Sigmoid colon (tissue), 4 donors: ENCODE measurements around the gene TMEM135.

Experiments
- EP300 ChIP-seq, 4 donors: sonication (generic); formaldehyde crosslinking; IDR thresholded peaks; one replicate each; pipeline ENCODE4 v1.6.1; 2017; ENCODE audit warnings: antibody characterized with exemption in 4 of 4
- POLR2A ChIP-seq, 2 donors: fragments of 450-650 bp; IDR thresholded peaks; one replicate each; pipeline ENCODE4 v1.6.1; 2016; ENCODE audit warnings: antibody characterized with exemption in 2 of 2, mild to moderate bottlenecking in 2 of 2, moderate library complexity in 2 of 2
- POLR2AphosphoS5 ChIP-seq, 4 donors: sonication (generic); formaldehyde crosslinking; IDR thresholded peaks; one replicate each; pipeline ENCODE4 v1.6.1; 2017; ENCODE audit warnings: antibody characterized with exemption in 4 of 4
- TF ChIP-seq, protein P1 (sequence below), 4 experiments: fragments of 450-650 bp in 3 of 4; fragments of 200-600 bp in 1 of 4; IDR thresholded peaks; one replicate each; pipeline ENCODE4 v1.5.1; 2016 to 2019; ENCODE audit warnings: antibody characterized with exemption in 4 of 4, mild to moderate bottlenecking in 3 of 4, moderate library complexity in 2 of 4

DNA sequence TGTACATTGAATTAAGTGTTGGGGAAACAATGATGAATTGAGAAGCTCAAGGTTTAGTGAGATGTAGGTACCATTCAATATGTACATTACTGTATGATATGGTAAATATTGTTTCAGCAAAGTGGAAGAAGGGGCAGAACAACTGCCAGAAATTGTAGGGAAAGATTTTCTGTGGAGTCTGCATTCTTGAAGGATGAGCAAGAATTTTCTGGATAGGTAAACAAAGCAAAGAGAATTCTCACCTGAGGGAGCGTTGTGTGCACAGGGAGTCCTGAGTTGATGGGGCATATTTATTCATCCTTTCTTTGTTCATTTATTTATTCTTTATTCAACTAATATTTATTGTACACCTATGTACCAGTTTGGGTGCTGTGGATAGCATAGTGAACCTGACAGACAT is 83.2 kb downstream of the TMEM135 start:
- TF ChIP-seq, protein P1, sequence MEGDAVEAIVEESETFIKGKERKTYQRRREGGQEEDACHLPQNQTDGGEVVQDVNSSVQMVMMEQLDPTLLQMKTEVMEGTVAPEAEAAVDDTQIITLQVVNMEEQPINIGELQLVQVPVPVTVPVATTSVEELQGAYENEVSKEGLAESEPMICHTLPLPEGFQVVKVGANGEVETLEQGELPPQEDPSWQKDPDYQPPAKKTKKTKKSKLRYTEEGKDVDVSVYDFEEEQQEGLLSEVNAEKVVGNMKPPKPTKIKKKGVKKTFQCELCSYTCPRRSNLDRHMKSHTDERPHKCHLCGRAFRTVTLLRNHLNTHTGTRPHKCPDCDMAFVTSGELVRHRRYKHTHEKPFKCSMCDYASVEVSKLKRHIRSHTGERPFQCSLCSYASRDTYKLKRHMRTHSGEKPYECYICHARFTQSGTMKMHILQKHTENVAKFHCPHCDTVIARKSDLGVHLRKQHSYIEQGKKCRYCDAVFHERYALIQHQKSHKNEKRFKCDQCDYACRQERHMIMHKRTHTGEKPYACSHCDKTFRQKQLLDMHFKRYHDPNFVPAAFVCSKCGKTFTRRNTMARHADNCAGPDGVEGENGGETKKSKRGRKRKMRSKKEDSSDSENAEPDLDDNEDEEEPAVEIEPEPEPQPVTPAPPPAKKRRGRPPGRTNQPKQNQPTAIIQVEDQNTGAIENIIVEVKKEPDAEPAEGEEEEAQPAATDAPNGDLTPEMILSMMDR (IDR thresholded peaks at IDR 0.05), result no peak
- no peak for TF ChIP-seq EP300 (IDR thresholded peaks at IDR 0.05)
- no peak for TF ChIP-seq POLR2A (IDR thresholded peaks at IDR 0.05)
- no peak for TF ChIP-seq POLR2AphosphoS5 (IDR thresholded peaks at IDR 0.05)
